ENCODE results near the gene SOCS6. TPM values are rescaled to one million over a fixed set of nuclear protein-coding genes. Genes with fewer than 3 reads are reported as not detected.

SOCS6 gene
- total RNA-seq, 1 donor from 2014 or later = 39.0 TPM

GRCh38 chr18:70324897-70325296 lies 36.1 kb downstream of the SOCS6 start:
- Mint-ChIP-seq H3K4me3 (ENCODE audit: low read depth) (no peak overlapping the region), H3K4me1 (ENCODE audit: low read depth) (peaks cover 12% of the 10 kb centered on the region), H3K36me3 (ENCODE audit: insufficient read depth) (peaks cover 28% of the 10 kb centered on the region), H3K9me3 (ENCODE audit: low read depth) (peaks cover 4% of the 10 kb centered on the region), H3K27me3 (no peaks in the 10 kb centered on the region), H3K27ac (no peak overlapping the region)
- DNase-seq (ENCODE audit: low spot score, unreplicated experiment) = no peak
- TF ChIP-seq CTCF (IDR thresholded peaks at IDR 0.05; ENCODE audit: unreplicated experiment) = no peak

- peaks cover 33% of the 10 kb centered on the region for H3K36me3 Mint-ChIP-seq (ENCODE audit: insufficient read depth)
- DNase-seq (ENCODE audit: low spot score, unreplicated experiment) = no peak
Observed at GRCh38 chr18:70326255-70326654, 37.4 kb downstream of the SOCS6 start.

GRCh38 chr18:70328169-70328568 lies 39.3 kb downstream of the SOCS6 start:
- Mint-ChIP-seq H3K4me1 (ENCODE audit: low read depth) (peaks cover 5% of the 10 kb centered on the region), H3K36me3 (ENCODE audit: insufficient read depth) (peaks cover 41% of the 10 kb centered on the region), H3K4me3 (ENCODE audit: low read depth) (no peak overlapping the region), H3K27ac (no peak overlapping the region), H3K27me3 (no peaks in the 10 kb centered on the region), H3K9me3 (ENCODE audit: low read depth) (peaks cover 8% of the 10 kb centered on the region)
- DNase-seq (ENCODE audit: low spot score, unreplicated experiment) = no peak
- TF ChIP-seq CTCF (IDR thresholded peaks at IDR 0.05; ENCODE audit: unreplicated experiment) = no peak

More at GRCh38 chr18:70326255-70326654, 37.4 kb downstream of the SOCS6 start:
- no peak for TF ChIP-seq CTCF (IDR thresholded peaks at IDR 0.05; ENCODE audit: unreplicated experiment)
- H3K27ac Mint-ChIP-seq = no peak overlapping the region
- no peaks in the 10 kb centered on the region for H3K27me3 Mint-ChIP-seq
- H3K4me3 Mint-ChIP-seq (ENCODE audit: low read depth) = no peak overlapping the region
- peaks cover 4% of the 10 kb centered on the region for H3K9me3 Mint-ChIP-seq (ENCODE audit: low read depth)
- H3K4me1 Mint-ChIP-seq (ENCODE audit: low read depth) = peaks cover 13% of the 10 kb centered on the region

- Mint-ChIP-seq H3K27ac (no peak overlapping the region), H3K9me3 (ENCODE audit: low read depth) (peaks cover 4% of the 10 kb centered on the region), H3K36me3 (ENCODE audit: insufficient read depth) (peaks cover 37% of the 10 kb centered on the region), H3K4me3 (ENCODE audit: low read depth) (no peak overlapping the region), H3K27me3 (no peaks in the 10 kb centered on the region), H3K4me1 (ENCODE audit: low read depth) (peaks cover 3% of the 10 kb centered on the region)
- no peak for TF ChIP-seq CTCF (IDR thresholded peaks at IDR 0.05; ENCODE audit: unreplicated experiment)
- DNase-seq (ENCODE audit: low spot score, unreplicated experiment) = no peak
Observed at GRCh38 chr18:70329071-70329470, 40.2 kb downstream of the SOCS6 start.

- H3K27me3 Mint-ChIP-seq = no peaks in the 10 kb centered on the region
- peaks cover 4% of the 10 kb centered on the region for H3K9me3 Mint-ChIP-seq (ENCODE audit: low read depth)
- H3K27ac Mint-ChIP-seq = peak overlapping the region; percentile 75
- H3K4me1 Mint-ChIP-seq (ENCODE audit: low read depth) = peaks cover 3% of the 10 kb centered on the region
- no peak overlapping the region for H3K4me3 Mint-ChIP-seq (ENCODE audit: low read depth)
- no peak for DNase-seq (ENCODE audit: low spot score, unreplicated experiment)
- no peak for TF ChIP-seq CTCF (IDR thresholded peaks at IDR 0.05; ENCODE audit: unreplicated experiment)
- peaks cover 27% of the 10 kb centered on the region for H3K36me3 Mint-ChIP-seq (ENCODE audit: insufficient read depth)
Observed at GRCh38 chr18:70330887-70331286, 42.0 kb downstream of the SOCS6 start.
